Smooth muscle cell (in vitro differentiated cells): ENCODE data around the gene ZNF793. TPM values are rescaled to one million over a fixed set of nuclear protein-coding genes. Genes with fewer than 3 reads are reported as not detected.

ENCODE experiments used
- DNase-seq: peaks from one replicate; lab custom pipeline; 2025; ENCODE audit not compliant: unreplicated experiment; lab: John Stamatoyannopoulos, UW
- H2AFZ ChIP-seq: fragments of 200-600 bp; sonication (generic); 2 replicates; pipeline ENCODE4 v1.6.0; 2016; ENCODE audit warnings: antibody characterized with exemption, low read depth, mild to moderate bottlenecking
- H3F3A ChIP-seq: fragments of 200-600 bp; sonication (generic); 2 replicates; pipeline ENCODE4 v1.6.0; 2017; ENCODE audit warnings: antibody characterized with exemption, low read depth
- H3K27ac ChIP-seq: fragments of 200-600 bp; sonication (generic); 2 replicates; pipeline ENCODE4 v1.5.1; 2016; ENCODE audit warnings: low read depth, mild to moderate bottlenecking
- H3K27me3 ChIP-seq: fragments of 200-600 bp; sonication (generic); 2 replicates; pipeline ENCODE4 v1.6.1; 2016; ENCODE audit warnings: low read depth, mild to moderate bottlenecking
- H3K36me3 ChIP-seq: fragments of 200-600 bp; sonication (generic); 2 replicates; pipeline ENCODE4 v1.5.1; 2016; ENCODE audit warnings: low read depth
- H3K4me1 ChIP-seq: fragments of 200-600 bp; sonication (generic); 2 replicates; pipeline ENCODE4 v1.5.1; 2016; ENCODE audit warnings: low read depth
- H3K4me2 ChIP-seq: fragments of 200-600 bp; sonication (generic); 2 replicates; pipeline ENCODE4 v1.6.0; 2016; ENCODE audit warnings: mild to moderate bottlenecking
- H3K4me3 ChIP-seq: fragments of 200-600 bp; sonication (generic); 2 replicates; pipeline ENCODE4 v1.5.1; 2016; ENCODE audit warnings: mild to moderate bottlenecking
- H3K79me2 ChIP-seq: fragments of 200-600 bp; sonication (generic); 2 replicates; pipeline ENCODE4 v1.6.0; 2016; ENCODE audit warnings: low read depth, mild to moderate bottlenecking
- H3K9ac ChIP-seq: fragments of 200-600 bp; sonication (generic); 2 replicates; pipeline ENCODE4 v1.6.0; 2016; ENCODE audit warnings: low read depth
- H3K9me3 ChIP-seq: fragments of 200-600 bp; sonication (generic); replicated peaks from 2 replicates; pipeline ENCODE4 v1.5.1; 2016; ENCODE audit warnings: low read depth
- H4K20me1 ChIP-seq: fragments of 200-600 bp; sonication (generic); 2 replicates; pipeline ENCODE4 v1.6.0; 2016; ENCODE audit warnings: low read depth
- CTCF ChIP-seq: fragments of 200-600 bp; sonication (generic); IDR thresholded peaks from 2 replicates; pipeline ENCODE4 v1.5.1; 2017; ENCODE audit warnings: borderline replicate concordance, mild to moderate bottlenecking, antibody characterized with exemption; ENCODE audit not compliant: insufficient read depth, poor library complexity, severe bottlenecking
- WGBS: methylation state at CpG from one replicate; pipeline ENCODE4 v1.1.7; 2016; ENCODE audit warnings: low lambda C conversion rate; 5-methylcytosine and 5-hydroxymethylcytosine counted together
- polyA plus RNA-seq: library from polyadenylated mRNA; unstranded; fragments of >200 nt; fragmentation: Nextera tagmentation; extraction: Ambion mirVana; gene quantifications from 2 replicates; pipeline ENCODE4 v1.2.1, GENCODE V29; 2016
- total RNA-seq: library from RNA; depleted of rRNA; stranded (reverse); fragments of >200 nt; gene quantifications from 2 replicates; pipeline ENCODE4 v1.2.3, GENCODE V29; 2014

The ZNF793 gene
- total and polyA plus RNA-seq, 2 experiments from 2014 or later = 1.7 to 3.9 TPM

GRCh38 chr19:37505958-37506386, 767 bp upstream of the ZNF793 start:
- WGBS = 16% methylated on average over 12 of the region's 12 CpGs
- Histone ChIP-seq H3F3A (no peaks in the 10 kb centered on the region), H3K9ac (peak overlapping the region; percentile 75), H3K27me3 (no peaks in the 10 kb centered on the region), H2AFZ (peak overlapping the region; percentile 91), H3K79me2 (no peaks in the 10 kb centered on the region), H3K4me3 (peak overlapping the region; percentile 73), H3K4me2 (peak overlapping the region; percentile 92), H3K4me1 (peaks cover 7% of the 10 kb centered on the region), H4K20me1 (no peaks in the 10 kb centered on the region), H3K9me3 (peaks cover 6% of the 10 kb centered on the region), H3K27ac (peak overlapping the region; percentile 80), H3K36me3 (peaks cover under 1% of the 10 kb centered on the region)
- no peak for TF ChIP-seq CTCF
- no peak for DNase-seq

DNA sequence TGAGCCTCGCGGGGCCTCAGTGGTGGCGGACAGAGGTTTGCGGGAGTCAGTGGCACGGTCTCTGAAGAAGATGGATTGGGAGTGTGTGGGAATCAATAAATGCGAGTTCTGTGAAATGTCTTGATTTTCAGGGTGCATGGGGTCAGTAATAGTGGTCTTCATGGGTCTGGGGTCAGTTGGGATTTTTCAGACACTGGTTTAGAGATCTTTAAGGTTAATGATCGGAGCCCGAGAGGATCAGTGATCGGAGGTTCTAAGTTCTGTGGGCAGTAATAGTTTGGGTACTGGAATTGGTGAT, 377 bp downstream of the ZNF793 start:
- H3K4me1 ChIP-seq = peaks cover 7% of the 10 kb centered on the region
- H3K4me3 ChIP-seq = peak overlapping the region; percentile 73
- H3K79me2 ChIP-seq = no peaks in the 10 kb centered on the region
- no peak overlapping the region for H3K27ac ChIP-seq
- 8% methylated on average over 9 of the region's 9 CpGs for WGBS
- TF ChIP-seq CTCF = no peak
- peaks cover 12% of the 10 kb centered on the region for H3K36me3 ChIP-seq
- no peaks in the 10 kb centered on the region for H3F3A ChIP-seq
- H3K9ac ChIP-seq = peak overlapping the region; percentile 75
- H3K9me3 ChIP-seq = peaks cover 6% of the 10 kb centered on the region
- peak overlapping the region; percentile 91 for H2AFZ ChIP-seq
- peak overlapping the region; percentile 92 for H3K4me2 ChIP-seq
- no peak for DNase-seq
- no peaks in the 10 kb centered on the region for H4K20me1 ChIP-seq
- no peaks in the 10 kb centered on the region for H3K27me3 ChIP-seq

DNA sequence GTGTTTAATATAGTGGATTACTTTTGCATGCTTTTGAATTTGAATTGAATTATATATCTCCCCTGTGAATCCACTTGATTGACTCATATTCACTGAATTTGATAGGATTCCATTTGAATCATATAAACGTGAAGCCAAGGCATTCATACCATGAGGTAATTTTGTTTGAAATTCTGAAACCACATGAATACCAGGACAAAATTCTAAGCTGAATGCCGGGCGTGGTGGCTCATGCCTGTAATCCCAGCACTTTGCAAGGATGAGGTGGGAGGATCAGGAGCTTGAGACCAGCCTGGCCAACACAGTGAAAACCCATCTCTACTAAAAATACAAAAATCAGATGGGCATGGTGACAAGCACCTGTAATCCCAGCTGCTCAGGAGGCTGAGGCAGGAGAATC, 4.4 kb downstream of the ZNF793 start:
- no peak for TF ChIP-seq CTCF
- H2AFZ ChIP-seq = no peak overlapping the region
- H3K36me3 ChIP-seq = peaks cover 23% of the 10 kb centered on the region
- H4K20me1 ChIP-seq = no peaks in the 10 kb centered on the region
- DNase-seq = no peak
- H3K4me2 ChIP-seq = no peak overlapping the region
- no peaks in the 10 kb centered on the region for H3K27me3 ChIP-seq
- H3F3A ChIP-seq = no peaks in the 10 kb centered on the region
- H3K4me3 ChIP-seq = no peak overlapping the region
- 94% methylated on average over 3 of the region's 3 CpGs for WGBS
- H3K9me3 ChIP-seq = peaks cover 8% of the 10 kb centered on the region
- no peak overlapping the region for H3K9ac ChIP-seq
- no peaks in the 10 kb centered on the region for H3K79me2 ChIP-seq
- H3K27ac ChIP-seq = no peak overlapping the region
- peaks cover 7% of the 10 kb centered on the region for H3K4me1 ChIP-seq

GRCh38 chr19:37511821-37512220, 5.1 kb downstream of the ZNF793 start:
- Histone ChIP-seq H3K27me3 (no peaks in the 10 kb centered on the region), H4K20me1 (no peaks in the 10 kb centered on the region), H3K9me3 (peaks cover 8% of the 10 kb centered on the region), H3K4me2 (no peak overlapping the region), H3K36me3 (peaks cover 23% of the 10 kb centered on the region), H3K4me3 (no peak overlapping the region), H3F3A (no peaks in the 10 kb centered on the region), H3K79me2 (no peaks in the 10 kb centered on the region), H3K4me1 (peaks cover 7% of the 10 kb centered on the region), H2AFZ (no peak overlapping the region), H3K27ac (no peak overlapping the region), H3K9ac (no peak overlapping the region)
- no peak for TF ChIP-seq CTCF
- 88% methylated on average over 3 of the region's 3 CpGs for WGBS
- DNase-seq = no peak
